Hepatocyte (in vitro differentiated cells): Measurements from ENCODE around the gene HOXC11.

Experiments
- EZH2 ChIP-seq: fragments of 200-600 bp; sonication (generic); IDR thresholded peaks from 2 replicates; pipeline ENCODE4 v1.6.1; 2016; ENCODE audit warnings: antibody characterized with exemption, mild to moderate bottlenecking, borderline replicate concordance
- EZH2phosphoT487 ChIP-seq: fragments of 200-600 bp; sonication (generic); IDR thresholded peaks from one replicate; pipeline ENCODE4 v1.6.1; 2018; ENCODE audit warnings: antibody characterized with exemption, mild to moderate bottlenecking, low read depth, moderate library complexity; ENCODE audit not compliant: unreplicated experiment, severe bottlenecking
- TF ChIP-seq, protein P1 (sequence below): fragments of 200-600 bp; sonication (generic); IDR thresholded peaks from 2 replicates; pipeline ENCODE4 v1.5.1; 2016; ENCODE audit warnings: antibody characterized with exemption, mild to moderate bottlenecking; ENCODE audit not compliant: poor library complexity

DNA sequence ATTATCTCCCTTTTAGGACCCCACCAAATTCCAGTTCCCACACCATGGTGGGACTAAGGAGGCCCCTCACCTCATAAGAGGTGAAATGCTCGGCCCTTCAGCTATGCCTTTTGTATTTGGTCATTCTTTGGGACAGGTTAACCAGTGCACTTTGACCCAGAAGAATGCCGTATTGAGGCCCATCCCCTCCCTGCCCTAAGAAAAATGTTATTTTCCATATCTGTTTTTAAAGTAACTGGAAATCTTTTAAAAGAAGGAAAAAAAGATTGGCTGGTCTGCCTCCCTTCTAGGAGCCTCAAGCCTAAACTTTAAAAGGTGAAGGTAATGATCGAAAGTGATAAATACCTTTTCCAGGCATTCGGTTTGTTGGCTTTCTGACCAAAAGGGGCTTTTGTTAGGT is 40.0 kb upstream of the HOXC11 start:
- TF ChIP-seq, protein P1, sequence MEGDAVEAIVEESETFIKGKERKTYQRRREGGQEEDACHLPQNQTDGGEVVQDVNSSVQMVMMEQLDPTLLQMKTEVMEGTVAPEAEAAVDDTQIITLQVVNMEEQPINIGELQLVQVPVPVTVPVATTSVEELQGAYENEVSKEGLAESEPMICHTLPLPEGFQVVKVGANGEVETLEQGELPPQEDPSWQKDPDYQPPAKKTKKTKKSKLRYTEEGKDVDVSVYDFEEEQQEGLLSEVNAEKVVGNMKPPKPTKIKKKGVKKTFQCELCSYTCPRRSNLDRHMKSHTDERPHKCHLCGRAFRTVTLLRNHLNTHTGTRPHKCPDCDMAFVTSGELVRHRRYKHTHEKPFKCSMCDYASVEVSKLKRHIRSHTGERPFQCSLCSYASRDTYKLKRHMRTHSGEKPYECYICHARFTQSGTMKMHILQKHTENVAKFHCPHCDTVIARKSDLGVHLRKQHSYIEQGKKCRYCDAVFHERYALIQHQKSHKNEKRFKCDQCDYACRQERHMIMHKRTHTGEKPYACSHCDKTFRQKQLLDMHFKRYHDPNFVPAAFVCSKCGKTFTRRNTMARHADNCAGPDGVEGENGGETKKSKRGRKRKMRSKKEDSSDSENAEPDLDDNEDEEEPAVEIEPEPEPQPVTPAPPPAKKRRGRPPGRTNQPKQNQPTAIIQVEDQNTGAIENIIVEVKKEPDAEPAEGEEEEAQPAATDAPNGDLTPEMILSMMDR = no peak
- TF ChIP-seq EZH2 (no peak), EZH2phosphoT487 (no peak)
